GM13977 (cell line): ENCODE data around the gene SIGLEC11.
"Not testable (repeated sequence)": the region's sequence is repeated elsewhere in the genome, so short reads cannot be mapped to it uniquely, and the experiment has no call there.

Source experiments
- DNase-seq: peaks from one replicate; pipeline ENCODE4 v3.0.0; 2012; ENCODE audit warnings: low spot score
- CTCF ChIP-seq: IDR thresholded peaks from 2 replicates; pipeline ENCODE4 v1.5.1; 2012; ENCODE audit warnings: mild to moderate bottlenecking, control low read depth; ENCODE audit not compliant: insufficient read depth; ENCODE audit errors: extremely low read depth, missing control alignments
- in situ Hi-C: fragments of 300-500 bp; cut with MboI; formaldehyde crosslinking; loops from one replicate; pipeline ENCODE4 v1.12.0; 2022; ENCODE audit warnings: low sequenced_read_pairs, low pct_unique_long_range_greater_than_20kb, mixed read lengths, inconsistent platforms; ENCODE audit not compliant: unreplicated experiment

Gene SIGLEC11

GRCh38 chr19:49951806-49952478 lies 9.0 kb downstream of the SIGLEC11 start:
- no peak for DNase-seq
- TF ChIP-seq CTCF: no peak
- in situ Hi-C loops: no loop called here

GRCh38 chr19:49950956-49951526 lies 9.9 kb downstream of the SIGLEC11 start:
- TF ChIP-seq CTCF: no peak
- no peak for DNase-seq
- in situ Hi-C loops: no loop called here

GRCh38 chr19:49950590-49950948 lies 10.4 kb downstream of the SIGLEC11 start:
- no peak for DNase-seq
- in situ Hi-C loops: no loop called here
- TF ChIP-seq CTCF: no peak

GRCh38 chr19:49949742-49950589 lies 11.0 kb downstream of the SIGLEC11 start:
- in situ Hi-C loops: loop anchor here (25.0 kb wide), 1 partner anchor 187 kb away; no protein-coding TSS in a partner anchor
- DNase-seq: no peak
- TF ChIP-seq CTCF: no peak

GRCh38 chr19:49946415-49946814 lies 14.6 kb downstream of the SIGLEC11 start:
- no peak for DNase-seq
- no peak for TF ChIP-seq CTCF
- in situ Hi-C loops: loop anchor here (25.0 kb wide), 1 partner anchor 191 kb away; no protein-coding TSS in a partner anchor

- in situ Hi-C loops: loop anchor here (25.0 kb wide), 1 partner anchor 193 kb away; no protein-coding TSS in a partner anchor
Observed at GRCh38 chr19:49944567-49944966, 16.4 kb downstream of the SIGLEC11 start.

GRCh38 chr19:49940482-49940791 lies 20.5 kb downstream of the SIGLEC11 start:
- in situ Hi-C loops: loop anchor here (25.0 kb wide), 1 partner anchor 197 kb away; no protein-coding TSS in a partner anchor
- DNase-seq: no peak

More at GRCh38 chr19:49944567-49944966, 16.4 kb downstream of the SIGLEC11 start:
- DNase-seq: not testable (repeated sequence)

More at GRCh38 chr19:49940482-49940791, 20.5 kb downstream of the SIGLEC11 start:
- TF ChIP-seq CTCF: no peak
